H9 (cell line): Measurements from ENCODE around the gene OR7C1. TPM values are rescaled to one million over a fixed set of nuclear protein-coding genes. Genes with fewer than 3 reads are reported as not detected.
"Not testable (repeated sequence)": the region's sequence is repeated elsewhere in the genome, so short reads cannot be mapped to it uniquely, and the experiment has no call there.

Experiments used
- DNase-seq: peaks from one replicate; pipeline ENCODE4 v3.0.0-alpha.2; 2017
- H2AFZ ChIP-seq: one replicate; pipeline ENCODE4 v1.6.1; 2013; ENCODE audit warnings: mild to moderate bottlenecking, low read length, control low read depth, moderate library complexity
- H2AK5ac ChIP-seq: 2 replicates; pipeline ENCODE4 v1.6.1; 2013; ENCODE audit warnings: low read length, control low read depth, mixed read lengths; ENCODE audit not compliant: insufficient read length
- H2BK120ac ChIP-seq: one replicate; pipeline ENCODE4 v1.6.1; 2013; ENCODE audit warnings: low read depth, mild to moderate bottlenecking, low read length, control low read depth, inconsistent platforms; ENCODE audit not compliant: poor library complexity, severe bottlenecking
- H2BK12ac ChIP-seq: 2 replicates; pipeline ENCODE4 v1.6.1; 2013; ENCODE audit warnings: low read length, control low read depth, mixed read lengths, low read depth; ENCODE audit not compliant: insufficient read length
- H2BK15ac ChIP-seq: 2 replicates; pipeline ENCODE4 v1.6.1; 2013; ENCODE audit warnings: low read depth, low read length, control low read depth
- H2BK20ac ChIP-seq: one replicate; pipeline ENCODE4 v1.6.1; 2013; ENCODE audit warnings: low read depth, mild to moderate bottlenecking, low read length, control low read depth, inconsistent platforms; ENCODE audit not compliant: poor library complexity, severe bottlenecking
- H2BK5ac ChIP-seq: 2 replicates; pipeline ENCODE4 v1.6.1; 2013; ENCODE audit warnings: low read length, control low read depth, mixed read lengths; ENCODE audit not compliant: insufficient read length
- H3K14ac ChIP-seq: 2 replicates; pipeline ENCODE4 v1.6.1; 2013; ENCODE audit warnings: low read length, control low read depth; ENCODE audit not compliant: insufficient read depth
- H3K18ac ChIP-seq: 2 replicates; pipeline ENCODE4 v1.6.1; 2013; ENCODE audit warnings: low read depth, mild to moderate bottlenecking, mixed read lengths, low read length, control low read depth; ENCODE audit not compliant: insufficient read length
- H3K23ac ChIP-seq: 2 replicates; pipeline ENCODE4 v1.6.1; 2013; ENCODE audit warnings: low read length, control low read depth, mixed read lengths, low read depth; ENCODE audit not compliant: insufficient read length
- H3K23me2 ChIP-seq: 2 replicates; pipeline ENCODE4 v1.6.1; 2013; ENCODE audit warnings: low read depth, mild to moderate bottlenecking, mixed read lengths, low read length, control low read depth; ENCODE audit not compliant: insufficient read length, poor library complexity, severe bottlenecking
- H3K27ac ChIP-seq: 2 replicates; pipeline ENCODE4 v1.5.1; 2013; ENCODE audit warnings: low read length, control low read depth, mixed read lengths, low read depth; ENCODE audit not compliant: insufficient read length
- H3K27me3 ChIP-seq: 2 replicates; pipeline ENCODE4 v1.6.1; 2013; ENCODE audit warnings: low read length, control low read depth, inconsistent platforms; ENCODE audit not compliant: insufficient read depth
- H3K4ac ChIP-seq: 2 replicates; pipeline ENCODE4 v1.6.1; 2013; ENCODE audit warnings: low read depth, mild to moderate bottlenecking, control low read depth, inconsistent platforms, low read length, moderate library complexity
- H3K4me1 ChIP-seq: 2 replicates; pipeline ENCODE4 v1.6.1; 2013; ENCODE audit warnings: low read length, control low read depth, inconsistent platforms; ENCODE audit not compliant: insufficient read depth
- H3K4me2 ChIP-seq: 2 replicates; pipeline ENCODE4 v1.6.1; 2013; ENCODE audit warnings: low read length, control low read depth, mixed read lengths; ENCODE audit not compliant: insufficient read length, insufficient read depth
- H3K56ac ChIP-seq: 2 replicates; pipeline ENCODE4 v1.6.1; 2013; ENCODE audit warnings: low read depth, mild to moderate bottlenecking, mixed read lengths, low read length, control low read depth; ENCODE audit not compliant: insufficient read length
- H3K79me1 ChIP-seq: 2 replicates; pipeline ENCODE4 v1.6.1; 2013; ENCODE audit warnings: low read depth, mild to moderate bottlenecking, moderate library complexity, low read length, control low read depth, inconsistent platforms; ENCODE audit not compliant: insufficient read depth, poor library complexity, severe bottlenecking
- H3K79me2 ChIP-seq: 2 replicates; pipeline ENCODE4 v1.6.1; 2013; ENCODE audit warnings: low read length, control low read depth, inconsistent platforms; ENCODE audit not compliant: insufficient read depth
- H3K9ac ChIP-seq: 2 replicates; pipeline ENCODE4 v1.6.1; 2013; ENCODE audit warnings: low read length, control low read depth, mixed read lengths; ENCODE audit not compliant: insufficient read length; ENCODE audit errors: extremely low read depth
- H3K9me3 ChIP-seq: one replicate; pipeline ENCODE4 v1.6.1; 2013; ENCODE audit warnings: low read depth, low read length, inconsistent platforms; ENCODE audit not compliant: control insufficient read depth
- H3T11ph ChIP-seq: one replicate; pipeline ENCODE4 v1.6.1; 2013; ENCODE audit warnings: mild to moderate bottlenecking, low read length, control low read depth, inconsistent platforms
- H4K20me1 ChIP-seq: one replicate; pipeline ENCODE4 v1.6.1; 2013; ENCODE audit not compliant: control insufficient read depth, insufficient read length, insufficient read depth
- H4K5ac ChIP-seq: 2 replicates; pipeline ENCODE4 v1.6.1; 2013; ENCODE audit warnings: low read depth, mild to moderate bottlenecking, mixed read lengths, low read length, control low read depth; ENCODE audit not compliant: insufficient read length
- H4K8ac ChIP-seq: replicated peaks from 2 replicates; pipeline ENCODE4 v1.6.1; 2013; ENCODE audit warnings: low read length, control low read depth, mixed read lengths, low read depth; ENCODE audit not compliant: insufficient read length
- H4K91ac ChIP-seq: 2 replicates; pipeline ENCODE4 v1.6.1; 2013; ENCODE audit warnings: low read depth, mild to moderate bottlenecking, moderate library complexity, mixed read lengths, low read length, control low read depth; ENCODE audit not compliant: insufficient read length
- H3K27ac Mint-ChIP-seq, 3 experiments: 2 replicates in 2 of 3; 3 replicates in 1 of 3; pipeline ENCODE4 v1.8.0; 2020 to 2021; ENCODE audit warnings: mixed read lengths in 3 of 3, mild to moderate bottlenecking in 1 of 3, moderate library complexity in 1 of 3
- H3K27me3 Mint-ChIP-seq: 2 replicates; pipeline ENCODE4 v1.8.0; 2021; ENCODE audit warnings: low read depth, mild to moderate bottlenecking, moderate library complexity, mixed read lengths
- H3K36me3 Mint-ChIP-seq, 3 experiments: 2 replicates in 2 of 3; 3 replicates in 1 of 3; pipeline ENCODE4 v1.8.0; 2020 to 2021; ENCODE audit warnings: low read depth in 3 of 3, mixed read lengths in 3 of 3; ENCODE audit not compliant: insufficient read depth in 1 of 3
- H3K4me1 Mint-ChIP-seq, 2 experiments: 2 replicates each; pipeline ENCODE4 v1.8.0; 2020; ENCODE audit warnings: mixed read lengths in 2 of 2
- H3K4me3 Mint-ChIP-seq, 2 experiments: 2 replicates in 1 of 2; 3 replicates in 1 of 2; pipeline ENCODE4 v1.8.0; 2020 to 2021; ENCODE audit warnings: mild to moderate bottlenecking in 2 of 2, mixed read lengths in 2 of 2, moderate library complexity in 1 of 2
- H3K9me3 Mint-ChIP-seq, 2 experiments: 2 replicates in 1 of 2; 3 replicates in 1 of 2; pipeline ENCODE4 v1.8.0; 2020; ENCODE audit warnings: mild to moderate bottlenecking in 2 of 2, mixed read lengths in 2 of 2, moderate library complexity in 1 of 2
- WGBS: extraction: QIAGEN DNeasy Blood & Tissue Kit; methylation state at CpG from one replicate; pipeline ENCODE4 v1.1.7; 2013; ENCODE audit warnings: missing lambda C conversion rate, low lambda C conversion rate, mixed read lengths; ENCODE audit not compliant: insufficient read length; ENCODE audit errors: extremely low coverage; 5-methylcytosine and 5-hydroxymethylcytosine counted together
- total RNA-seq: library from RNA; stranded (reverse); gene quantifications from 2 replicates; pipeline ENCODE4 v1.2.1, GENCODE V29; 2021
- TF ChIP-seq, protein P1 (sequence below): fragments of 200-600 bp; sonication (generic); conservative IDR thresholded peaks from 3 replicates; pipeline ENCODE4 v1.8.0; 2021; ENCODE audit warnings: antibody characterized with exemption, mild to moderate bottlenecking

OR7C1 gene
- total RNA-seq, 1 experiment from 2014 or later = not detected

DNA sequence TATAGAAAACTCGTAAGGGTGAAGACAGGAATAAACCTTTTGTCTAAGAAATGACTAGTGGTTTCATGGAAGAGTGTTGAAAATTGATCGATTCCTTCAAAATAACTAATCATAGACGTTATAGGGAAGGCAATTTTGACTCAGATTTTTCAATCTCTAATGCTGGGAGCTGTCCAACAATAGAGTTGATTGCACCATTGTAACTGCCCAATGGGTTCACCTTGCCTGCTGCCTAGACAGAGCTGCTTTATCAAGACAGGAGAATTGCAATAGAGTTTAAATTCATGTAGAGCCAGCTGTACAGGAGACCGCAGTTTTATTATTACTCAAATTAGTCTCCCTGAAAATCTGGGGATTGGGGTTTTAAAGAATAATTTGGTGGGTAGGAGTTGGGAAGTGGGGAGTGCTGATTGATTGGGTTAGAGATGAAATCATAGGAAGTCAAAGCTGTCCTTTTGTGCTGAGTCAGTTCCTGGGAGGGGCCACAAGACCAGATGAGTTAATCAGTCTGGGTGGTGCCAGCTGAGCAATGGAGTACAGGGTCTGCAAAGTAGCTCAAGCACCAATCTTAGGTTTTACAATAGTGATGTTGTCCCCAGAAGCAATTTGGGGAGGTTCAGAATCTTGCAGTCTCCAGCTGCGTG, 39.8 kb downstream of the OR7C1 start:
- peak overlapping the region; percentile 42 for H2AFZ ChIP-seq
- H2BK5ac ChIP-seq = no peak overlapping the region
- H3K4ac ChIP-seq = no peak overlapping the region
- no peak overlapping the region for H3K9ac ChIP-seq
- no peaks in the 10 kb centered on the region for H3K4me1 ChIP-seq
- H4K5ac ChIP-seq = no peak overlapping the region
- H3K9me3 Mint-ChIP-seq = peaks cover 27 to 87% of the 10 kb centered on the region in 2 experiments
- no peak overlapping the region for H4K91ac ChIP-seq
- no peaks in the 10 kb centered on the region for H3K9me3 ChIP-seq
- H3K18ac ChIP-seq = no peak overlapping the region
- H3K4me3 Mint-ChIP-seq = no peak overlapping the region
- H3K79me1 ChIP-seq = no peaks in the 10 kb centered on the region
- no peak overlapping the region for H2BK12ac ChIP-seq
- WGBS = no CpG with 5 or more reads among the region's 5 CpGs
- no peaks in the 10 kb centered on the region for H3K79me2 ChIP-seq
- H4K8ac ChIP-seq = no peak overlapping the region
- no peak overlapping the region for H3K23ac ChIP-seq
- no peaks in the 10 kb centered on the region for H3K4me1 Mint-ChIP-seq
- TF ChIP-seq, protein P1, sequence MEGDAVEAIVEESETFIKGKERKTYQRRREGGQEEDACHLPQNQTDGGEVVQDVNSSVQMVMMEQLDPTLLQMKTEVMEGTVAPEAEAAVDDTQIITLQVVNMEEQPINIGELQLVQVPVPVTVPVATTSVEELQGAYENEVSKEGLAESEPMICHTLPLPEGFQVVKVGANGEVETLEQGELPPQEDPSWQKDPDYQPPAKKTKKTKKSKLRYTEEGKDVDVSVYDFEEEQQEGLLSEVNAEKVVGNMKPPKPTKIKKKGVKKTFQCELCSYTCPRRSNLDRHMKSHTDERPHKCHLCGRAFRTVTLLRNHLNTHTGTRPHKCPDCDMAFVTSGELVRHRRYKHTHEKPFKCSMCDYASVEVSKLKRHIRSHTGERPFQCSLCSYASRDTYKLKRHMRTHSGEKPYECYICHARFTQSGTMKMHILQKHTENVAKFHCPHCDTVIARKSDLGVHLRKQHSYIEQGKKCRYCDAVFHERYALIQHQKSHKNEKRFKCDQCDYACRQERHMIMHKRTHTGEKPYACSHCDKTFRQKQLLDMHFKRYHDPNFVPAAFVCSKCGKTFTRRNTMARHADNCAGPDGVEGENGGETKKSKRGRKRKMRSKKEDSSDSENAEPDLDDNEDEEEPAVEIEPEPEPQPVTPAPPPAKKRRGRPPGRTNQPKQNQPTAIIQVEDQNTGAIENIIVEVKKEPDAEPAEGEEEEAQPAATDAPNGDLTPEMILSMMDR = no peak
- H2BK15ac ChIP-seq = no peak overlapping the region
- no peak overlapping the region for H3K27ac ChIP-seq
- H3K27me3 ChIP-seq = no peaks in the 10 kb centered on the region
- H3K36me3 Mint-ChIP-seq = peaks cover 0 to 9% (median 3%) of the 10 kb centered on the region in 3 experiments; a peak in 3 of 7 replicates
- no peaks in the 10 kb centered on the region for H3K23me2 ChIP-seq
- H3K27me3 Mint-ChIP-seq = no peaks in the 10 kb centered on the region; the same call in 1 of the 2 replicates
- no peak overlapping the region for H3K56ac ChIP-seq
- no peak overlapping the region for H3K4me2 ChIP-seq
- H4K20me1 ChIP-seq = no peaks in the 10 kb centered on the region
- no peak for DNase-seq
- no peak overlapping the region for H2BK120ac ChIP-seq
- no peak overlapping the region for H2BK20ac ChIP-seq
- no peak overlapping the region; a peak in 1 of 7 replicates for H3K27ac Mint-ChIP-seq
- H3T11ph ChIP-seq = no peak overlapping the region
- H2AK5ac ChIP-seq = no peak overlapping the region
- H3K14ac ChIP-seq = no peak overlapping the region

DNA sequence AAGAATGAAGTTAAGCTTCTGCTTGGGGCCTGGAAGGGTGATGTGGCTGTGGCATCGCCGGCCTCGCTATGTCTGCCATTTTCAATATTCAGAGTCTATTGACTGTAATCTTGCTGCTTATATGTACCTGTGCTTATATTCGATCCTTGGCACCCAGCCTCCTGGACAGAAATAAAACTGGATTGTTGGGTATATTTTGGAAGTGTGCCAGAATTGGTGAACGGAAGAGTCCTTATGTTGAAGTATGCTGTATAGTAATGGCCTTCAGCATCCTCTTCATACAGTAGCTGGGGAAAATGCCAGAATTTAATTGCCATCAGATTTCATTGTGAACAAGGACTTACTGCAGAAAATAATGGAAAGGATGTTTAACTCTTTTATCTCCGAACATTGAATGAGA, 42.7 kb downstream of the OR7C1 start:
- not testable (repeated sequence) for H3K79me1 ChIP-seq, H3K56ac ChIP-seq, H3K27ac ChIP-seq, H3K4ac ChIP-seq, H3K27ac Mint-ChIP-seq, H2BK15ac ChIP-seq, DNase-seq, H2BK20ac ChIP-seq, H2BK12ac ChIP-seq, H2BK5ac ChIP-seq, H4K20me1 ChIP-seq, H4K8ac ChIP-seq, H2AFZ ChIP-seq, H3K23ac ChIP-seq, H3T11ph ChIP-seq, H2BK120ac ChIP-seq, H3K4me3 Mint-ChIP-seq, H2AK5ac ChIP-seq, H3K4me2 ChIP-seq, H3K79me2 ChIP-seq, H3K4me1 Mint-ChIP-seq, H3K27me3 ChIP-seq, H4K5ac ChIP-seq, H3K18ac ChIP-seq, H3K4me1 ChIP-seq, H3K23me2 ChIP-seq, H3K27me3 Mint-ChIP-seq, H4K91ac ChIP-seq, H3K36me3 Mint-ChIP-seq, H3K14ac ChIP-seq, H3K9ac ChIP-seq, H3K9me3 ChIP-seq
- H3K9me3 Mint-ChIP-seq = peaks cover 22 to 84% of the 10 kb centered on the region in 2 experiments
- WGBS = no CpG with 5 or more reads among the region's 6 CpGs
